Activated naive CD4-positive, alpha-beta T cell treated with anti-CD3 and anti-CD28 coated beads for 36 hours (primary cell): ENCODE results near the gene UNC119B. TPM values are rescaled to one million over a fixed set of nuclear protein-coding genes. Genes with fewer than 3 reads are reported as not detected.
"Not testable (repeated sequence)": the region's sequence is repeated elsewhere in the genome, so short reads cannot be mapped to it uniquely, and the experiment has no call there.

Experiments used
- CTCF ChIA-PET: fragments of 350-600 bp; sonication (Branson Sonifier 250); formaldehyde crosslinking; loops from one replicate; lab custom pipeline; 2021; ENCODE audit warnings: antibody characterized with exemption; lab: Charles Lee
- DNase-seq: peaks from one replicate; pipeline ENCODE4 v3.0.0-alpha.2; 2020
- H3K27ac Mint-ChIP-seq: one replicate; pipeline ENCODE4 v1.8.0; 2021; ENCODE audit warnings: mild to moderate bottlenecking, mixed read lengths
- H3K27me3 Mint-ChIP-seq: one replicate; pipeline ENCODE4 v1.8.0; 2021; ENCODE audit warnings: low read depth, mixed read lengths
- H3K36me3 Mint-ChIP-seq: one replicate; pipeline ENCODE4 v1.8.0; 2021; ENCODE audit warnings: low read depth, mixed read lengths
- H3K4me1 Mint-ChIP-seq: one replicate; pipeline ENCODE4 v1.8.0; 2021; ENCODE audit warnings: low read depth, mixed read lengths
- H3K4me3 Mint-ChIP-seq: one replicate; pipeline ENCODE4 v1.8.0; 2021; ENCODE audit warnings: mild to moderate bottlenecking, moderate library complexity, mixed read lengths
- H3K9me3 Mint-ChIP-seq: one replicate; pipeline ENCODE4 v1.8.0; 2021; ENCODE audit warnings: mixed read lengths
- intact Hi-C: fragments of 100-400 bp; cut with micrococcal nuclease; formaldehyde crosslinking; loops from one replicate; pipeline ENCODE4 v1.15.1; 2023
- total RNA-seq, 2 experiments: library from RNA; stranded (reverse); gene quantifications; one replicate each; pipeline ENCODE4 v1.2.3, GENCODE V29; 2021

Gene UNC119B
- total RNA-seq, 2 experiments from 2014 or later = 31.9 to 32.6 TPM

GRCh38 chr12:120721866-120722265, 11.6 kb downstream of the UNC119B start:
- Mint-ChIP-seq H3K27me3 (no peaks in the 10 kb centered on the region), H3K27ac (no peak overlapping the region), H3K9me3 (no peaks in the 10 kb centered on the region), H3K4me3 (no peak overlapping the region), H3K4me1 (peaks cover 22% of the 10 kb centered on the region), H3K36me3 (peaks cover 22% of the 10 kb centered on the region)
- DNase-seq = no peak
- intact Hi-C loops = no loop called here
- CTCF ChIA-PET = interaction anchor here (1.2 kb wide), 1 partner anchor 75 kb away, joined by 3 read pairs; no protein-coding TSS in a partner anchor

- peaks cover 22% of the 10 kb centered on the region for H3K36me3 Mint-ChIP-seq
- intact Hi-C loops = no loop called here
- no peak for DNase-seq
- peaks cover 22% of the 10 kb centered on the region for H3K4me1 Mint-ChIP-seq
- CTCF ChIA-PET = no interaction called here
- H3K27me3 Mint-ChIP-seq = no peaks in the 10 kb centered on the region
- no peak overlapping the region for H3K27ac Mint-ChIP-seq
- H3K4me3 Mint-ChIP-seq = no peak overlapping the region
- no peaks in the 10 kb centered on the region for H3K9me3 Mint-ChIP-seq
These were observed 12.5 kb downstream of the UNC119B start for GRCh38 chr12:120722784-120723183.

- Mint-ChIP-seq H3K4me1 (peaks cover 14% of the 10 kb centered on the region), H3K27ac (no peak overlapping the region), H3K4me3 (peak overlapping the region; percentile 74), H3K36me3 (peaks cover 11% of the 10 kb centered on the region), H3K27me3 (no peaks in the 10 kb centered on the region), H3K9me3 (no peaks in the 10 kb centered on the region)
- intact Hi-C loops = loop anchor here (1.0 to 5.0 kb wide), 3 partner anchors 38 to 247 kb away; partner anchors contain the start of gene POP5
- CTCF ChIA-PET = interaction anchor here (0.6 to 1.5 kb wide), 4 partner anchors 75 to 217 kb away, joined by 3 to 8 read pairs (median 4); no protein-coding TSS in a partner anchor
- DNase-seq = no peak
These were observed 14.5 kb downstream of the UNC119B start for GRCh38 chr12:120724720-120725119.

GRCh38 chr12:120725151-120725658, 14.9 kb downstream of the UNC119B start:
- Mint-ChIP-seq H3K27ac (no peak overlapping the region), H3K27me3 (no peaks in the 10 kb centered on the region), H3K9me3 (no peaks in the 10 kb centered on the region), H3K36me3 (peaks cover 10% of the 10 kb centered on the region), H3K4me1 (peaks cover 14% of the 10 kb centered on the region), H3K4me3 (peak overlapping the region; percentile 74)
- intact Hi-C loops = loop anchor here (1.0 to 5.0 kb wide), 3 partner anchors 39 to 246 kb away; partner anchors contain the start of gene POP5
- CTCF ChIA-PET = interaction anchor here (0.6 to 1.5 kb wide), 6 partner anchors 11 to 610 kb away, joined by 3 to 8 read pairs (median 3); no protein-coding TSS in a partner anchor
- no peak for DNase-seq

GRCh38 chr12:120725659-120726509, 15.6 kb downstream of the UNC119B start, which contains the start of gene ACADS:
Gene ACADS (plus strand): TSS chr12:120725826. CDS start chr12:120725886, 60 bp downstream.
- CTCF ChIA-PET = interaction anchor here (0.6 to 1.5 kb wide), 4 partner anchors 12 to 609 kb away, joined by 3 to 8 read pairs (median 4); no protein-coding TSS in a partner anchor
- intact Hi-C loops = loop anchor here (1.0 to 5.0 kb wide), 4 partner anchors 40 to 245 kb away; partner anchors contain the start of gene POP5
- no peak within 1 kb of the TSS for H3K27ac Mint-ChIP-seq
- DNase-seq = peak; percentile 91
- no peaks in the 10 kb centered on the region for H3K9me3 Mint-ChIP-seq
- H3K36me3 Mint-ChIP-seq = peaks cover 11% of the 10 kb centered on the region
- H3K27me3 Mint-ChIP-seq = no peaks in the 10 kb centered on the region
- H3K4me1 Mint-ChIP-seq = peaks cover 14% of the 10 kb centered on the region
- peak within 1 kb of the TSS; percentile 74 for H3K4me3 Mint-ChIP-seq

- no peak overlapping the region for H3K27ac Mint-ChIP-seq
- intact Hi-C loops = loop anchor here (2.0 to 5.0 kb wide), 2 partner anchors 56 to 144 kb away; partner anchors contain the start of gene POP5
- peak overlapping the region; percentile 74 for H3K4me3 Mint-ChIP-seq
These were observed 16.2 kb downstream of the UNC119B start for GRCh38 chr12:120726510-120726793.

GRCh38 chr12:120726961-120727360, 16.7 kb downstream of the UNC119B start:
- Mint-ChIP-seq H3K27me3 (no peaks in the 10 kb centered on the region), H3K4me3 (no peak overlapping the region), H3K36me3 (peaks cover 13% of the 10 kb centered on the region), H3K4me1 (peaks cover 14% of the 10 kb centered on the region), H3K27ac (no peak overlapping the region), H3K9me3 (no peaks in the 10 kb centered on the region)
- CTCF ChIA-PET = interaction anchor here (0.6 kb wide), 1 partner anchor 210 kb away, joined by 3 read pairs; no protein-coding TSS in a partner anchor
- intact Hi-C loops = loop anchor here (2.0 to 5.0 kb wide), 2 partner anchors 56 to 145 kb away; partner anchors contain the start of gene POP5
- no peak for DNase-seq

More at GRCh38 chr12:120726510-120726793, 16.2 kb downstream of the UNC119B start:
- peaks cover 14% of the 10 kb centered on the region for H3K4me1 Mint-ChIP-seq
- H3K36me3 Mint-ChIP-seq = peaks cover 11% of the 10 kb centered on the region
- CTCF ChIA-PET = interaction anchor here (0.6 kb wide), 1 partner anchor 211 kb away, joined by 3 read pairs; no protein-coding TSS in a partner anchor
- no peaks in the 10 kb centered on the region for H3K9me3 Mint-ChIP-seq
- DNase-seq = no peak
- no peaks in the 10 kb centered on the region for H3K27me3 Mint-ChIP-seq

- H3K27ac Mint-ChIP-seq, H3K9me3 Mint-ChIP-seq, intact Hi-C loops, H3K36me3 Mint-ChIP-seq, H3K27me3 Mint-ChIP-seq, H3K4me3 Mint-ChIP-seq, H3K4me1 Mint-ChIP-seq, CTCF ChIA-PET, DNase-seq: not testable (repeated sequence)
These were observed 21.9 kb downstream of the UNC119B start for GRCh38 chr12:120732198-120732597.

GRCh38 chr12:120733574-120733973, 23.3 kb downstream of the UNC119B start:
- H3K36me3 Mint-ChIP-seq = peaks cover 8% of the 10 kb centered on the region
- no peaks in the 10 kb centered on the region for H3K9me3 Mint-ChIP-seq
- no peak for DNase-seq
- CTCF ChIA-PET = no interaction called here
- no peaks in the 10 kb centered on the region for H3K27me3 Mint-ChIP-seq
- H3K27ac Mint-ChIP-seq = no peak overlapping the region
- no peaks in the 10 kb centered on the region for H3K4me1 Mint-ChIP-seq
- intact Hi-C loops = no loop called here
- no peak overlapping the region for H3K4me3 Mint-ChIP-seq

GRCh38 chr12:120734210-120734609, 24.0 kb downstream of the UNC119B start:
- CTCF ChIA-PET = no interaction called here
- H3K4me1 Mint-ChIP-seq = no peaks in the 10 kb centered on the region
- H3K36me3 Mint-ChIP-seq = peaks cover 8% of the 10 kb centered on the region

GRCh38 chr12:120735181-120735580, 24.9 kb downstream of the UNC119B start:
- no peak for DNase-seq
- intact Hi-C loops = no loop called here
- H3K36me3 Mint-ChIP-seq = peaks cover 4% of the 10 kb centered on the region

More at GRCh38 chr12:120734210-120734609, 24.0 kb downstream of the UNC119B start:
- no peak overlapping the region for H3K4me3 Mint-ChIP-seq
- H3K27me3 Mint-ChIP-seq = no peaks in the 10 kb centered on the region
- intact Hi-C loops = no loop called here
- H3K9me3 Mint-ChIP-seq = no peaks in the 10 kb centered on the region
- no peak overlapping the region for H3K27ac Mint-ChIP-seq
- DNase-seq = no peak

More at GRCh38 chr12:120735181-120735580, 24.9 kb downstream of the UNC119B start:
- CTCF ChIA-PET = interaction anchor here (0.6 kb wide), 2 partner anchors 15 to 86 kb away, joined by 3 to 4 read pairs; no protein-coding TSS in a partner anchor
- Mint-ChIP-seq H3K9me3 (no peaks in the 10 kb centered on the region), H3K4me1 (no peaks in the 10 kb centered on the region), H3K4me3 (no peak overlapping the region), H3K27ac (no peak overlapping the region), H3K27me3 (no peaks in the 10 kb centered on the region)
